A549 treated with GW870086 at 1 μM for 4 hours (cell line): ENCODE measurements around the gene PRKX. TPM values are rescaled to one million over a fixed set of nuclear protein-coding genes. Genes with fewer than 3 reads are reported as not detected.

Experiments
- total RNA-seq: library from RNA; stranded (reverse); fragments of 200-300 nt; extraction: Qiagen RNA extraction; gene quantifications from 5 replicates; pipeline ENCODE4 v1.2.3, GENCODE V29; 2022; ENCODE audit warnings: low read depth

PRKX gene
- 18.8 to 27.8 TPM (median 24.3 TPM) in 5 replicates for total RNA-seq

GRCh38 chrX:3713225-3713936 lies at the start of gene PRKX:
Gene PRKX, minus strand, starts transcription at chrX:3713649. Its CDS starts 396 bp downstream, at chrX:3713253.

